ENCODE results near the gene USP12. TPM values are rescaled to one million over a fixed set of nuclear protein-coding genes. Genes with fewer than 3 reads are reported as not detected.
A peak's percentile ranks its signal among the peaks of the same experiment; 100 is the strongest.

Gene USP12
- total RNA-seq, 1 experiment from 2014 or later: 26.1 TPM

DNA sequence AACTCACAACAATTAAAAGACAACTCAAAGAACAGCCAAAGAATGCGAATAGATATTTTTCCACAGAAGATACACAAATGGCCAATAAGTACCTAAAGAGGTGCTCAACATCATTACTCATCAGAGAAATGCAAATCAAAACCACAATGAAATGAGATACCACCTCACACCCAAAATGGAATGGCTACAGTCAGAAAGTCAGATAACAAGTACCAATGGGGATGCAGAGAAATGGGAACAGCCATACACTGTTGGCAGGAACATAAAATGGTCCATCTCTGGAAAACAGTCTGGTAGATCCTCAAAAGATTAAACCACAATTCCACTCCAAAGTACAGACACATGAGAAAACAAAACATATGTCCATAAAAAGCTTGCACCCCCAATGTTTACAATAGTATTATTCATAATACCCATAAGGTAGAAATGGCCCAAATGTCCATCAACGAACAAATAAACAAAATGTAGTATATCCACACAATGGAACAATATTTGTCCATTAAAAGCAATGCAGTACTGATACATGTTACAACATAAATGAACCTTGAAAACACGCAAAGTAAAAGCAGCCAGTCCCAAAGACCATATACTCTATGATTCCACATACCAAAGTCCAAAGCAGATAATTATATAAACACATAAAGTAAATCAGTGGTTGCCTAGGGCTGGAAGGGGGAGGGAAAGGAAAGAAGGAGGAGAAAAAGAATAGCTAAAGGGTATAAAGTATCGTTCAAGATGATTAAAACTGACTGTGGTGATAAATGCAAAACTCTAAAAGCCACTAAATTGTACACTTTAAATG lies 19.6 kb downstream of the USP12 start:
- ChIA-PET POLR2A (no interaction called here), CTCF (interaction anchor here (0.6 to 0.8 kb wide), 2 partner anchors 19 to 187 kb away, joined by 3 to 4 read pairs; no protein-coding TSS in a partner anchor)
- no peak for TF ChIP-seq NR2C2 (CRISPR knock-in tag; IDR thresholded peaks at IDR 0.05)
- TF ChIP-seq ZNF423 (CRISPR knock-in tag; IDR thresholded peaks at IDR 0.05): no peak
- no peak for TF ChIP-seq SMAD3 (CRISPR knock-in tag; IDR thresholded peaks at IDR 0.05; ENCODE audit: borderline replicate concordance)
- TF ChIP-seq GRHL2 (CRISPR knock-in tag; IDR thresholded peaks at IDR 0.05; ENCODE audit: insufficient replicate concordance, severe bottlenecking): no peak
- TF ChIP-seq ZNF138 (CRISPR knock-in tag; conservative IDR thresholded peaks at IDR 0.05): no peak
- TF ChIP-seq, protein P1, sequence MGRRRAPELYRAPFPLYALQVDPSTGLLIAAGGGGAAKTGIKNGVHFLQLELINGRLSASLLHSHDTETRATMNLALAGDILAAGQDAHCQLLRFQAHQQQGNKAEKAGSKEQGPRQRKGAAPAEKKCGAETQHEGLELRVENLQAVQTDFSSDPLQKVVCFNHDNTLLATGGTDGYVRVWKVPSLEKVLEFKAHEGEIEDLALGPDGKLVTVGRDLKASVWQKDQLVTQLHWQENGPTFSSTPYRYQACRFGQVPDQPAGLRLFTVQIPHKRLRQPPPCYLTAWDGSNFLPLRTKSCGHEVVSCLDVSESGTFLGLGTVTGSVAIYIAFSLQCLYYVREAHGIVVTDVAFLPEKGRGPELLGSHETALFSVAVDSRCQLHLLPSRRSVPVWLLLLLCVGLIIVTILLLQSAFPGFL (CRISPR knock-in tag; IDR thresholded peaks at IDR 0.05; ENCODE audit: borderline replicate concordance): no peak
- no peak for TF ChIP-seq MXD4 (CRISPR knock-in tag; IDR thresholded peaks at IDR 0.05; ENCODE audit: borderline replicate concordance)
- TF ChIP-seq GTF2I (CRISPR knock-in tag; conservative IDR thresholded peaks at IDR 0.05): no peak
- TF ChIP-seq ZNF396 (CRISPR knock-in tag; IDR thresholded peaks at IDR 0.05; ENCODE audit: borderline replicate concordance): no peak
- TF ChIP-seq ZBTB21 (CRISPR knock-in tag; IDR thresholded peaks at IDR 0.05; ENCODE audit: borderline replicate concordance): no peak
- no peak overlapping the region for H3K4me3 Mint-ChIP-seq
- H3K36me3 Mint-ChIP-seq: peaks cover 17% of the 10 kb centered on the region
- ATAC-seq (no peak), DNase-seq (ENCODE audit: low spot score) (no peak)
- H3K4me1 Mint-ChIP-seq: peaks cover 30% of the 10 kb centered on the region
- peaks cover 12% of the 10 kb centered on the region for H3K9me3 Mint-ChIP-seq
- H3K27me3 Mint-ChIP-seq (ENCODE audit: low read depth): no peaks in the 10 kb centered on the region
- H3K27ac Mint-ChIP-seq: 0 out of 2 replicates have a peak overlapping the region, but pooled peaks have one; percentile 1

DNA sequence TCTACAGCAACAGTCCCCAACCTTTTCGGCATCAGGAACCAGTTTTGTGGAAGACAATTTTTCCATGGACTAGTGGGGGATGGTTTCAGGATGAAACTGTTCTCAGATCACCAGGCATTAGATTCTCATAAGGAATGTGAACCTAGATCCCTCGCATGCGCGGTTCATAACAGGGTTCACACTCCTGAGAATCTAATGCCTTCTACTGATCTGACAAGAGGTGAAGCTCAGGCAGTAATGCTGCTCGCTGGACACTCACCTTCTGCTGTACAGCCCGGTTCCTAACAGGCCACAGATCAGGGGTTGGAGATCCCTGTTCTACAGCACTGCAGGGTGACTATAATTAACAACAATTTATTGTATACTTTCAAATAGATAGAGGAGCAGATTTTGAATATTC lies 21.9 kb downstream of the USP12 start:
- CTCF ChIA-PET: interaction anchor here (0.7 kb wide), 1 partner anchor 121 kb away, joined by 3 read pairs; the partner anchor contains the start of gene RASL11A
- no peak overlapping the region for H3K4me3 Mint-ChIP-seq
- no peaks in the 10 kb centered on the region; the same call in 1 of the 2 replicates for H3K9me3 Mint-ChIP-seq
- DNase-seq (ENCODE audit: low spot score) (no peak), ATAC-seq (no peak)
- no peaks in the 10 kb centered on the region for H3K27me3 Mint-ChIP-seq (ENCODE audit: low read depth)
- H3K4me1 Mint-ChIP-seq: peaks cover 36% of the 10 kb centered on the region
- peaks cover 5% of the 10 kb centered on the region; the same call in 1 of the 2 replicates for H3K36me3 Mint-ChIP-seq
- POLR2A ChIA-PET: no interaction called here
- H3K27ac Mint-ChIP-seq: 0 out of 2 replicates have a peak overlapping the region, but pooled peaks have one; percentile 42
- no peak for TF ChIP-seq GRHL2 (CRISPR knock-in tag; IDR thresholded peaks at IDR 0.05; ENCODE audit: insufficient replicate concordance, severe bottlenecking)
- TF ChIP-seq, protein P2, sequence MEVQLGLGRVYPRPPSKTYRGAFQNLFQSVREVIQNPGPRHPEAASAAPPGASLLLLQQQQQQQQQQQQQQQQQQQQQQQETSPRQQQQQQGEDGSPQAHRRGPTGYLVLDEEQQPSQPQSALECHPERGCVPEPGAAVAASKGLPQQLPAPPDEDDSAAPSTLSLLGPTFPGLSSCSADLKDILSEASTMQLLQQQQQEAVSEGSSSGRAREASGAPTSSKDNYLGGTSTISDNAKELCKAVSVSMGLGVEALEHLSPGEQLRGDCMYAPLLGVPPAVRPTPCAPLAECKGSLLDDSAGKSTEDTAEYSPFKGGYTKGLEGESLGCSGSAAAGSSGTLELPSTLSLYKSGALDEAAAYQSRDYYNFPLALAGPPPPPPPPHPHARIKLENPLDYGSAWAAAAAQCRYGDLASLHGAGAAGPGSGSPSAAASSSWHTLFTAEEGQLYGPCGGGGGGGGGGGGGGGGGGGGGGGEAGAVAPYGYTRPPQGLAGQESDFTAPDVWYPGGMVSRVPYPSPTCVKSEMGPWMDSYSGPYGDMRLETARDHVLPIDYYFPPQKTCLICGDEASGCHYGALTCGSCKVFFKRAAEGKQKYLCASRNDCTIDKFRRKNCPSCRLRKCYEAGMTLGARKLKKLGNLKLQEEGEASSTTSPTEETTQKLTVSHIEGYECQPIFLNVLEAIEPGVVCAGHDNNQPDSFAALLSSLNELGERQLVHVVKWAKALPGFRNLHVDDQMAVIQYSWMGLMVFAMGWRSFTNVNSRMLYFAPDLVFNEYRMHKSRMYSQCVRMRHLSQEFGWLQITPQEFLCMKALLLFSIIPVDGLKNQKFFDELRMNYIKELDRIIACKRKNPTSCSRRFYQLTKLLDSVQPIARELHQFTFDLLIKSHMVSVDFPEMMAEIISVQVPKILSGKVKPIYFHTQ (CRISPR knock-in tag; IDR thresholded peaks at IDR 0.05): no peak
- TF ChIP-seq, protein P1 (CRISPR knock-in tag; IDR thresholded peaks at IDR 0.05; ENCODE audit: borderline replicate concordance): no peak
- TF ChIP-seq ZNF671 (CRISPR knock-in tag; IDR thresholded peaks at IDR 0.05): no peak
- no peak for TF ChIP-seq ZBTB21 (CRISPR knock-in tag; IDR thresholded peaks at IDR 0.05; ENCODE audit: borderline replicate concordance)
- TF ChIP-seq, protein P3, sequence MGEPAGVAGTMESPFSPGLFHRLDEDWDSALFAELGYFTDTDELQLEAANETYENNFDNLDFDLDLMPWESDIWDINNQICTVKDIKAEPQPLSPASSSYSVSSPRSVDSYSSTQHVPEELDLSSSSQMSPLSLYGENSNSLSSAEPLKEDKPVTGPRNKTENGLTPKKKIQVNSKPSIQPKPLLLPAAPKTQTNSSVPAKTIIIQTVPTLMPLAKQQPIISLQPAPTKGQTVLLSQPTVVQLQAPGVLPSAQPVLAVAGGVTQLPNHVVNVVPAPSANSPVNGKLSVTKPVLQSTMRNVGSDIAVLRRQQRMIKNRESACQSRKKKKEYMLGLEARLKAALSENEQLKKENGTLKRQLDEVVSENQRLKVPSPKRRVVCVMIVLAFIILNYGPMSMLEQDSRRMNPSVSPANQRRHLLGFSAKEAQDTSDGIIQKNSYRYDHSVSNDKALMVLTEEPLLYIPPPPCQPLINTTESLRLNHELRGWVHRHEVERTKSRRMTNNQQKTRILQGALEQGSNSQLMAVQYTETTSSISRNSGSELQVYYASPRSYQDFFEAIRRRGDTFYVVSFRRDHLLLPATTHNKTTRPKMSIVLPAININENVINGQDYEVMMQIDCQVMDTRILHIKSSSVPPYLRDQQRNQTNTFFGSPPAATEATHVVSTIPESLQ (CRISPR knock-in tag; IDR thresholded peaks at IDR 0.05): no peak
- TF ChIP-seq IRF2 (CRISPR knock-in tag; IDR thresholded peaks at IDR 0.05; ENCODE audit: borderline replicate concordance, low read depth): no peak
- TF ChIP-seq, protein P4, sequence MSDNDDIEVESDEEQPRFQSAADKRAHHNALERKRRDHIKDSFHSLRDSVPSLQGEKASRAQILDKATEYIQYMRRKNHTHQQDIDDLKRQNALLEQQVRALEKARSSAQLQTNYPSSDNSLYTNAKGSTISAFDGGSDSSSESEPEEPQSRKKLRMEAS (CRISPR knock-in tag; IDR thresholded peaks at IDR 0.05): no peak
- TF ChIP-seq, protein P5, sequence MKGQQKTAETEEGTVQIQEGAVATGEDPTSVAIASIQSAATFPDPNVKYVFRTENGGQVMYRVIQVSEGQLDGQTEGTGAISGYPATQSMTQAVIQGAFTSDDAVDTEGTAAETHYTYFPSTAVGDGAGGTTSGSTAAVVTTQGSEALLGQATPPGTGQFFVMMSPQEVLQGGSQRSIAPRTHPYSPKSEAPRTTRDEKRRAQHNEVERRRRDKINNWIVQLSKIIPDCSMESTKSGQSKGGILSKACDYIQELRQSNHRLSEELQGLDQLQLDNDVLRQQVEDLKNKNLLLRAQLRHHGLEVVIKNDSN (CRISPR knock-in tag; IDR thresholded peaks at IDR 0.05): no peak
- TF ChIP-seq, protein P6, sequence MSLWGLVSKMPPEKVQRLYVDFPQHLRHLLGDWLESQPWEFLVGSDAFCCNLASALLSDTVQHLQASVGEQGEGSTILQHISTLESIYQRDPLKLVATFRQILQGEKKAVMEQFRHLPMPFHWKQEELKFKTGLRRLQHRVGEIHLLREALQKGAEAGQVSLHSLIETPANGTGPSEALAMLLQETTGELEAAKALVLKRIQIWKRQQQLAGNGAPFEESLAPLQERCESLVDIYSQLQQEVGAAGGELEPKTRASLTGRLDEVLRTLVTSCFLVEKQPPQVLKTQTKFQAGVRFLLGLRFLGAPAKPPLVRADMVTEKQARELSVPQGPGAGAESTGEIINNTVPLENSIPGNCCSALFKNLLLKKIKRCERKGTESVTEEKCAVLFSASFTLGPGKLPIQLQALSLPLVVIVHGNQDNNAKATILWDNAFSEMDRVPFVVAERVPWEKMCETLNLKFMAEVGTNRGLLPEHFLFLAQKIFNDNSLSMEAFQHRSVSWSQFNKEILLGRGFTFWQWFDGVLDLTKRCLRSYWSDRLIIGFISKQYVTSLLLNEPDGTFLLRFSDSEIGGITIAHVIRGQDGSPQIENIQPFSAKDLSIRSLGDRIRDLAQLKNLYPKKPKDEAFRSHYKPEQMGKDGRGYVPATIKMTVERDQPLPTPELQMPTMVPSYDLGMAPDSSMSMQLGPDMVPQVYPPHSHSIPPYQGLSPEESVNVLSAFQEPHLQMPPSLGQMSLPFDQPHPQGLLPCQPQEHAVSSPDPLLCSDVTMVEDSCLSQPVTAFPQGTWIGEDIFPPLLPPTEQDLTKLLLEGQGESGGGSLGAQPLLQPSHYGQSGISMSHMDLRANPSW (CRISPR knock-in tag; conservative IDR thresholded peaks at IDR 0.05; ENCODE audit: low read depth): no peak
